ENCODE data around the gene NELL1. TPM values are rescaled to one million over a fixed set of nuclear protein-coding genes. Genes with fewer than 3 reads are reported as not detected.

Gene NELL1
- polyA plus RNA-seq, 12 donors = 2.5 to 9.1 (median 5.6) TPM; not detected in 1

DNA sequence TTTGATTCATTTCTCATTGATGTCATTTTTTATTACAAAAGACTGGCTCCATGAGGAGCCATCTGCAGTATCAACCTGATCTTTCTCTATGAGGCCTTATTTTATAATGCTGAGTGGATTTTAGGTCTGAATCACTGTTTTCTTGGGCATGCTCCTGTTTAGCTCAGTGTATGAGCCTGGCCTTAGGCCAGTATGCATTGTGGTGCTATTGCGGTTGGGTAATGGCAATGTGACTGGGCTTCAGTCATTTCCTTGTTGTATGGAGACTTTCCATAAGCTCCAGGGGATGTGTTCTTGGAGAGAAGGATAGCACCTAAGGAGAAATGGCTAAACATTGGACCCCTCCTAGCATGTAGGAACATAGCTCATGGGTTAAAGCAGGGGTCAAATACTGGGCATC, 293.2 kb downstream of the NELL1 start:
- no peak for DNase-seq

DNA sequence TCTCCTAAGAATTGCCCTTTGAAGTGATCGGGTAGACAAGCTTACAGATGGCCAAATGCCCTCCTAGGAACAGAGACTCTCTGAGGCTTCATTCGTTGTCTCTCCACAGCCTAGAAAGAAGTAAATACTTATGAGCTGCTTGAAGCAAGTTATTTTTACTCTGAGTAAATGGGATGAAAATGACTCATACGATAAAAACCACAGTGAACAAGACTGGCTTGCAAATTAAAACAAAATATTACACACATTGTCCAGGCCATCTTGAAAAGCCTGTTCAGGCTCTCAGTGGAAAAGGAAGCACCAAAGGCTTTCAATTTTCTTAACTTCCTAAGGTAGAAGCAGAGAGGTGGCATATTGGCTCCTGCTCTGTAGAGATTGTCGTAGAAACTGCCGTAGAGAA, 294.2 kb downstream of the NELL1 start:
- no peak for DNase-seq

DNA sequence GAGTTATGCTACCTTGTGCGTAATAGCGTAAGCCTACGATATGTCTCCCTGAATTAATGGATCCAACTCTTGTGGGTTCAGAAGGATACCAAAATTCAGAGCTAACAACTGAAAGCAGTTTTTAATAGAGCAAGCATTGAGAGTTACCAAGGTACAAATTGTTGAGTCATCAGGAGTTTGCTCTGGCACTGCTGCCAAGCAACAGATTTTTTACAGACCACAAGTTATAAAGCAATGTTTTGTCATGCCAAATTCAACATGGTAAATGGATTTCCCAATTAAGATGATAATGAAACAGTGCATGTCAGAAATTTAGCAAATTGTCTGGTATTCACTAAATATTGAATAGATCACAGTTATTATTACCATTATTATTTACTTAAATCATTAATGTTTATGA, 295.6 kb downstream of the NELL1 start:
- no peak for DNase-seq

DNA sequence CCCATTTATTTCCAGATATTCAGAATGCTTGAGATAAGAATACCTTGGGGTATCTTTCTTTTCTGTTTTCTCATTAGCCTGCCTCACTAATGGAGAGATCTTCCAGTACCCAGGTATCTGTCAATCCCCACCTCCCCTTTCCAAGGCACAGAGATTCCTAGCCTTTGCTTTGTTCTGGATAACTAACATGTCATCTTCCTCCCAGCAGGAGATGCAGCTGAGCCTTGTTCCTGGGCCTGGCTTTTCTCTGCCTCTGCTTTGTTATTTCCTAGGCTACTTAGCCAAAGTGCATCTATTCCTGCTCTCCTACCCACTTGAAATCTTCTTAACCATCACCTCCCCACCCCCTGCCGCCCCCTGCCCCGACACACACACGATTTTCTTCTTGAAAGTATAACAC, 297.1 kb downstream of the NELL1 start:
- no peak for DNase-seq

DNA sequence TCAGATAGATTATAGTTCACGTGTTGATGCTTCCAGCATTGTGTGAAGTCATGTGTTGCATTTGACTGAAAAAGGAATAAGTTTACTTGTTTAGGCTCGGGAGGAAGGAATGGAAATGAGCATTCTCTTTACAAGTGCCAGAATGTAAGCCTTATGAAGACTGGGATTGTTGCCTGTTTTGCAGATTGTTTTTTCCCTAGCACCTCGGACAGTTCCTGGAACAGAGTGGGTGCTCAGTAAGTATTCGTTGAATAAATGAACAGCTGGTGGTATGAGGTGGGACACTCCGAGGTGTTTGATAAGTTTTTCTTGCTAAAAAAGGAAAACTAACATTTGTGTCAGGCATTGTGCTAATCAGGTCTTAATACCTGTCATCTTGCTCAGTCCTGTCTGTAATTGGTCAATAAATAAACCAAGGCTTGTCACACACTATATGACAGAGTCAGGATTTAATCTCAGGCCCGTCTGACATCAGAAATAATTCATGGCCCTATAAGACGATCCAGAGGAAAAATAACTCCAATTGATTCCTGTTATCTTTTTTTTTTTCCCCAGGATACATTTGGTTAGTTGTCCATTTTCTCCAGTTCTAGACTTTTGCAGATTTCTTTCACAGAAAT, 304.7 kb downstream of the NELL1 start:
- peak; percentile 4 for DNase-seq

DNA sequence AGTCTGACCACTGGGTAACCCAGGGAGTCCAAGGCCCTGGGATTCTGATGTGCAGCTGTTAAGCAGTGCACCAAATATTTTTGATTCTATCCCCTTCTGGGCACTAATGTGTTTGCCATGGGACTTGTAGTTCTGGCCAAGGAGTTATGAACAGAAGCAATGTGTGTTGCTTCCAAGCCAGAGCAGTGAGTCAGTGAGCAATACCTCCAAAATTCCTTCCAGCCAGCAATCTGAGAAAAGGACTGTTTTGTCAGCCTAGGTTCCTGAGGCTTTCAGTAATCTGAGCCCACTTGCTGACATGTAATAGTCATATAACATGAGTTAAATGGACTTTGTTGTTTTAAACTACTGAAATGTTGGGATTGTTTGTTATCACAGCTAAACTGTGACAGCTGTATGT, 311.4 kb downstream of the NELL1 start:
- peak; percentile 2 for DNase-seq

DNA sequence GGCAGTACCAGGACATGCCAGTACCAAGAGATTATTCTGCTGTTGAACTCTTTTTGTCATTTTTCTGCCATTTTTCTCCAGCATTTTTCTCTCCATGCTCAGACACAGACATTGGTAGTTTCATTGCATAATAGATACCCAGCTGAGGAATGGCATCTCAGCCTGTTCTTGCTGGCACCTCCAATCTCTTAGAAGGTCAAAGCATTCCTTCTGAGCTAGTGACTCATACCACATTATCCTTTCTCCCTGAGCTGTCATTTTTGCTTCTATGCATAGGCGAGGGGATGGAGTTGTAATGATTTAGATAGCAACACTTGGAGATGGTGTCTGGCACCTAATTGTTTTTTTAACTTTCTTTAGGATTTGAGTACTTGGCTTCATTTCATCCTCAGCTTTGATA, 321.1 kb downstream of the NELL1 start:
- DNase-seq = no peak

DNA sequence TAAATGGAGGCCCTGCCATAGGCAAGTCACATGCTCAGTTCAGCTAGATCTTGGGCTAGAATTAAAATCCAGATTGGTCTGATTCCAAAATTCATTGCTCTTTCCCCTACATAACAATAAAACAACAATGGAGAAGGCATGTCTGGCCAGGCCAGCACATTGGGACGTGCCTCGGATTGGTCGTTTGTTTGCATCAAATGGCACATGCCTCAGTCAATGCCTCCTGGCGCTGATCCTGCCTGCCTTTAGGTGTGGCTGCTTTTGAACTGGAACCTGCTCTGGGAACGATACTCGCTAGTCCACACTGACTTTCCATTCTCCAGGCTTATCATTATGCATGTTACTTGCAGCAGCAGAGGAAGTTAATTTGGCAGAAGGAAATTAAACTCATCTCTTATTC, 322.1 kb downstream of the NELL1 start:
- no peak for DNase-seq

DNA sequence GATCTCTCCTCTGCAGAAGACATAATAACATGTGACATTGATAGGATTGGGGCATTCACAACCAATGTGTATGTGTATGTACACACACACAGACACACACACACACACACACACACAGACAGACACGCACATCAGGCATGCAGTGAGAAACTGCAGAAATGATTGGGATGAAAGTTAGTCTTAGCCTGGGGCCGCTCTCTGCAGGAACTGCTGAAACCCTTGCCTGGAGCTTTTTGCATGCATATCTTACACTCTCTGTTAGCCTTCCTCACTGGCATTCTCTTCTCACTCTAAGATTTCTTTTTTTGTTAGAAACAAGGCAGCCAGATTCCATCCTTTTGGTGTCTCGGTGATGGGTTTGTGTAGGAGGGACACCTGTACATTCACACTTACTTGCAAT, 337.9 kb downstream of the NELL1 start:
- no peak for DNase-seq

DNA sequence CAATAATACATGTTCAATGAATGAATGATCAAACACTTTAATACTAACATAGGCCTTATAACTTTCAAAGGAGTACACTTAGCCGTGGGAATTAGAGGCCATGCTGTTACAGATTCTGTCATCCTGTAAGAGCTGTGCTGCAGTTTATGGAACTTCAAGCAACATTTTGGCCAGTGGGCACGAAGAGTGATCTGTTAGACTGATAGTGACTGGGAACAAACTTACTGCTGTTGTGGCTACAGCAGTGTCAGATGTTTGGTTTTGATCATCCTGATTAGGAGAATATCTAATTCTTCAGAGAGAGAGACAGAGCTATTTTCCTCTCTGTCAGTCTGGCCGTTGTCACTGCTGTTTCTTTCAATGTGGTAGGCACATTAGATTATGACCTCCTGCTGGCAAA, 348.9 kb downstream of the NELL1 start:
- DNase-seq = no peak

DNA sequence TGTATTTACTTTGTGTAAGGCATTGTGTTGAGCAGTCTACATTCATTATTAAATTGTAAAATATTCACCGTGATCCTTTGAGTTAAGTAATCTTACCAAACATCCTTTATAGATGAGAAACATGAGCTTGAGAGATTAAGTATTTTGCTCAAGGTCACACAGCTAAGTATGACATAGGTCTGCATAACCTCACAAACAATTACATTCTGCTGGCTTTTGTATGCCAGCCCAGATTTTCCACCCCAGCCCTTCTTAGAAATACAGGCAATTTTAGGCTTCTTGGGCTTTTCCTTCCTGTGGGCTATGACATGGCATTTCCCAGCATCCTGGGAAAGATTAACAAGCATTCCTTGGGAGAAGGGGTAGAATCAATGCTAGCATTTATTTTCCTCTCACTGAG, 357.3 kb downstream of the NELL1 start:
- DNase-seq = no peak

DNA sequence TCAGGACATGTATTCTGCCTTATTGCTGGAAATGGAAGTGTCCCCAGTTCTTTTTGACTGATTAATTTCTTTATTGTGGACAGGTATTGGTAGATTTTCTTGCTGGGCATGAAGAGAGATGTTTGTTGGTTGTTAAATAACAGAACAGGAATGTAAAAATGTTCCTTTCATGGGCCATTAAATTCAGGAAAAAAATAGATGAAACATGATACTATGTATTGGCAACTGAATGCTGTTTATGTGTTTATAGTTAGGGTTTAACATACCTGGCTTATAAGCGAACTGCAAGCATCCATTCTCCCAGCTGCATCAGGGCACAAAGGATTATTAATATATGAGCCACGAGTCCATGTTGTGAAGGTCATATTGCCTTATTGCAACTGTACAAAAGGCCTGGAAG, 368.5 kb downstream of the NELL1 start:
- DNase-seq = no peak

DNA sequence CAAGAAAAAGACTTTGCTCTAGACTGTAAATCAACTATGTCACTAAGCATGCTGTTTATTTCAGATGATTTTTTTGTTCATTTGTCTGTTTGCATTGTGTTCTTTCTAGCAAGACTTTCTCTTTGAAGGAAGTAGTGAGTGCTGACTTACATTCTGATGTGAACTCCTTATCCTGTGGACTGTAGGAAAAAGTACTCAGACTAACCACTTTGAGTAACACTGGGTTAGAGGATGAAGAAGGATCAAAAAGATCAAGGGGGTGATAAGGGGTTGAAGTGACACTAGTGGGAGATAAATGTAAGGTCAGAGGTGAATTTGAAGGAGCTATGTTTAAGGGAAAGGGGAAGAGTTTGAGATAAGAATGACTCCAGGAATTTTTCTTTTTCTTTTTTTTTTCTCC, 369.4 kb downstream of the NELL1 start:
- no peak for DNase-seq

DNA sequence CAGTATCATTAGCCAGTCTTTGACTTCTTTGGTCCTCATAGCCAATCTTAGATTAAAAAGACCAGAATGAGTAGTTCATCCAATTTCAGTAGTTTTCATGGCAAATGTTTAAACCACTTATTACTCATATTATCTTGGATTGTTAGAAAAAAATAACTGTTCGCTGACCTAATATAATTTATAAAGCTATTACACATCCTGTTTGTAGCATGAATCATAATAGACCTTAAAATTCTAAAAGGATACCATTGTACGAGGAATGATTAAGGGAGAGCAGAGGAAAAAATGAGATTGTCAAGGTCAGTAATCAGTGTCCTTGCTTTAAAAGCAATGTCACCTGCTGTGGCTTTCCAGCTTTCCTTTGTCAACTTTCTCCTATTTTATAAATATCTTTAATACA, 371.2 kb downstream of the NELL1 start:
- no peak for DNase-seq

DNA sequence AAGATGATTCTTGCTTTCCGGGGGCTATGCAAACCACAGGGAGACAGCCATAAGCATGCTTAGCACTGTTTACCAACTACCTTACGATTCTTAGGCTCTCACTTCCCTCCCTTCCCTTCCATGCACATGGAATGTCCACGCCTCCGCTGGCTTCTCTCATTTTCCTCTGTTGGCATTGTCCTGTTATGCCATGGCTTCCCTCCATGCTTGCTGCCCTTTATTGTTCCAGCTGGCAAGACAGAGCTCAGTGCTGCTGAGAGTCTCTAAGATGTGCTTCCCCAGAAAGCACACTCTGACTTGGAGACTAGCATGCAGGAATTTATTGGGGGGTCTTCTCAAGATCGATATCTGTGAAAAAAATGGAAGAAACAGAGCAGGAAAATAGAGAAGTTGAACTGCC, 379.2 kb downstream of the NELL1 start:
- DNase-seq = no peak

DNA sequence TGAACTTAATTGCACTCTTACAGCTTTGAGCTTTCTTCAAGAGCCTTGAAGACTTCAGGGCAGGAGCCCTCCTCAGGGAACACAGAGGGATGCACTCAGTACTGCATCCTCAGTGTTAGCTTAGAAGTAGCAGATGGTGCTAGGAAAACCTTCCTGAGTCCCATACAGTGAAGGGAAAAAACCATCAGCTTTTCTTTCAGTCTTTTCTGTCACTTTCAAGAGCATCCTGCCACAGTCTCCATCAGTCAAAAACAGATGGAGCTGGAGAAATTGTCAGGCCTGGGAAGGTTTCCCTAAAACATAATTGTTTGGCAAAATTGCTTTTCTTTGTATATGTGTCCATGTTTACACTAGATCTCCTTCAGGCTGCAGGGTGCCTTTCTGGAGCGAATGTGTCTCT, 384.1 kb downstream of the NELL1 start:
- DNase-seq = no peak

DNA sequence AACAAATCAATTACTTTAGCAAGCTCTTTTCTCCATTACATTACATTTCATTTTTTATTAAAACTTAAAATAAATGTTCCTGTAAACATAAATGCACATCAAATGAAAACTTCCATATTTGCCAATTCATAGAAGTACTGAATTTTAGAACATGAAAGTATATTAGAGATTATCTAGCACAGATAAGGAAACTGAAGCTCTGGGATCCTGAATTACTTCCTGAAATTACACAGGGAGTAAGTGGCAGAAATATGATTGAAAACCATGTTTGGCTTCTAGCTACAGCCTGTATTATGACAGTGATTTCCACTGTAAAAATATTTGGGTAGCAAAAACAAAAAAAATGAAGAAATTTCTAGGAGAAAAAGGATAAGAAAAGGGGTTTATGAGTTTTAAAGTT, 387.3 kb downstream of the NELL1 start:
- DNase-seq = no peak

DNA sequence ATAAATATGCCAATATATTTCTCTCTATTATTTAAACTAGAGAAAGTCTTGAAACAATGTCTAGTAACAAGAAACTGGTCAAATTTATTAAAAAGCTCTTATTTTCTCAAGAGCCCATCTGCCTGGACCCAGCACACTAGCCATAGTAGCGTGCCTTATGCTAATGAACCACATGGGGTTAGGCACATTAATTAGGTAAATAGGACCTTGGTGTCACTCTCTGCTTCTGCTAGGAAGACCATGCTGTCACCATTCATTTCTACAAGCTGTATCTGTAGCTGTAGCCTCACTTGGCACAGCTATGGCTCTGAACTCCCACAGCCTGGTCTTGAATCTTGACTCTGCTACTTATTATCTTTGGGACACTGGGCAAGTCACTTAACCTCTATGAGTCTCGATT, 390.5 kb downstream of the NELL1 start:
- DNase-seq = no peak

DNA sequence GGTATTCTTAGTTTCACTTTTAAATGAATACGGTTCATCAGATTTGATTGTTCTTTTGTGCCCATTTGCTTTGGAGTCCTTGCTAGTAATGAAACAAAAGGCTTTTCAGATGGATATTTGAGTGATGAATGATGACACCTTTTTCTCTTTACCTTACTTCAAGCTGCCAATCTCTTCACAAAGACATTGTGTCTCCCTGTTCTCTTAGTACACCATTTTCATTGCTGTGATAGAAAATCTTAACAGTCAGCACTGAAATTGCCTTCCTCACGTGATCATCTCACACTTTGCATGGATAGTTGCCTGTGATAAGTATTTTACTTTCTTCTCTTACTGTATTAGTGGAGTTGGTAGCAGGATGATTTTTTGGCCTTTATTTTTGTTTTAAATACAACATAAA, 396.6 kb downstream of the NELL1 start:
- no peak for DNase-seq

DNA sequence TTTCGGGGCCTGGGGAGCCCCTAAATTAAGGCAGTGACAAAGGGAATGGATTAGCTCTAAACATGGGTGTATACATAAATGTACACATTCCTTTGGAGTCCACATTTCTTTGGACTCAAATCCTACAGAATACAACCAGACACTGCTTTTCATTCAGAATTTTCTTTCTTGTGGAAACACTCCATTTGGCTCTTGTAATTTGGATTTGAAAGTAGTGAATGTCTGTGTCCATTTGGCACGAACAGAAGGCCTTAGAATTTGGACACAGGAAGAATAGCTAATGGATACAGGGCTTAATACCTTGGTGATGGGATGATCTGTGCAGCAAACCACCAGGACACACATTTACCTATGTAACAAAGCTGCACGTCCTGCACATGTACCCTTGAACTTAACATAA, 399.5 kb downstream of the NELL1 start:
- DNase-seq = peak; percentile 26

DNA sequence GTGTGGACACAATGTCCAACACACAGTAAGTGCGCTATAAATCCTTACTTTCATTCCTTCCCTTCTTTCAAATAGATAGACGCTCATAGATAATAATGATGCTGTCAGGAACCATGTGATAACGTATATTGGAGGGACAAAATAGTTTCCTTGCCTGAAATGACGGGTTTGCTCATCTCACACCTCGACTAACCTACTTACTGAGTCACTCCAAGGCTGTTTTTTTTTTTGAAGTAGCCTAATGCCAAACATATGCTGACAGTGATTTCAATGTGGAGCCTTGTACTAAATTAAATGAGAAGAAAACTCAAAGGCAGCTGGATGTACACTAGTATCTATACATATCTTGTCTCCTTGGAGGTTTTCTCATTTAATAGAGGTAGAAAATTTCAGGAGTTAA, 400.5 kb downstream of the NELL1 start:
- DNase-seq = peak; percentile 4

DNA sequence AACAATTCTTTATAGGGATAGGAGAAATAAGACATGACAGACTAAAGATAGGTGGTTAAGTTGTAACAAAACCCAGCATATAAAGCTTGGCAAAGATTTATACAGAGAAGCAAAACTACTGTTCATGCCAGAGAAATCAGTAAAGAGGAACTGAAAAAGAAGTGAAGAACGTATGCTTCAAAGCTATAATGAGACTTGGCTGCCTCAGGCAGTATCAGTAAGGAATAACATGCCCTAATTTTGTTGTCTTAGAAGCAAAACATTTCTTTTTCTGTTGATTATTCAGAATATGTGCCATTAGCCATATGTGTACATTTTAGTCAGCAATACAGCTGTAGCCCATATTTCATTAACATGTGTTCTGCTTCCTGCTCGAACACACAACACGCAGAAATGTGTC, 403.2 kb downstream of the NELL1 start:
- no peak for DNase-seq

DNA sequence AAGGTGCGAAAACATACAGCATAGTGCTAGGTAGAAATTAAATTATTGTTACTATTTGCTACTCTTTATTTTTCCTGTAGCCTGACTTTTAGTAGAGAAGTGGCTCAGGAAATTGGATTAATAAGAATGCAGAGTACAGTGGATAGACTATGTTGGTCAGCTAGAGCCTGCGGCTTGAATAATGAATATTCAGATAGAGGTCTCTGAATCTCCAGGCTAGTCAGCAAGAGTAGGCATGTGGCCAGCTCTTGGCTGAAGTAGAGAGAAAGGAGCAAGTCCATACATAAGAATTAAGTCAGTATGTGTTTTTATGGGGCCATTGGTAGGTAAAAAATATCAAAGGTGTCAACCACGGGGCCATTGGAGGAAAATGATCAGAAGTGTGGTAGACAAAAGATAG, 413.5 kb downstream of the NELL1 start:
- no peak for DNase-seq

DNA sequence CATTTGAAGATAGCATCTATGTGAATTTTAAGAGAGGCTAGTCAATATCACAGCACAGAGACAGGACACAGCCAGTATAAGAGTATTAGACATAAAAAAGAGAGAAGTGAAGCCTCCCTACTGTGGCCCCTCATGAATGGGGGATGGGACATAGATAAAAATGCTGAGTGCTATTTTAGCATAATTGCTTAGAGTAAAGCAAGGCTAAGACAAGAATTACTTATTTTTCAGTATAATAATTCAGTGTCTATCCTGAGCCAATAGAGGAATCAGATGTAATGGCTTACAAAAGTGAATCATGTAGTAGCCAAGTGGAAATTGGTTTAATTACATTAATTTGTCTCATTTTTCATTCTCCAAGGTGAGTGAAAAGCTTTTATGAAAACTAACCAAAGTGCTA, 419.5 kb downstream of the NELL1 start:
- DNase-seq = no peak

DNA sequence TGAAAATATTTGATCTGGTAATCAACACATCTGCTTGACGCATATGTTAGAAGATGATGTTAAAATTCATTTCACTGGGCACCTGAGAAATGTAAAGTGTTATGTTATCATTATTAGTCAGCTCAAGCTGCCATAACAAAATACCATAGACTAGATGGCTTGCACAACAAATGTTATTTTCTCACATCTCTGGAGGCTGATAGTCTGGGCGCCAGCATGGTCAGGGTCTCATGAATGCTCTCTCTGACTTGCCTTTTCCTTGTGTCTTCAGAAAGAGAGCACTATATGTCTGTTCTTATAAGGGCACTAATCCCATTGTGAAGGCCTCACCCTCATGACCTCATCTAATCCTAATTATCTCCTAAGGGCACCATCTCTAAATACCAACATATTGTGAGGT, 435.3 kb downstream of the NELL1 start:
- DNase-seq = no peak

All from muscle of arm (tissue), 12 donors.